HepG2 (cell line): Measurements from ENCODE around the gene SHISA7. TPM values are rescaled to one million over a fixed set of nuclear protein-coding genes. Genes with fewer than 3 reads are reported as not detected.

Experiments used
- GATAD2A ChIP-seq: IDR thresholded peaks from 2 replicates; pipeline ENCODE4 v1.6.1; 2016
- JARID2 ChIP-seq: sonication (generic); formaldehyde crosslinking; IDR thresholded peaks from 2 replicates; pipeline ENCODE4 v1.8.1; 2023; ENCODE audit warnings: missing genetic modification reagents, inconsistent platforms; ENCODE audit not compliant: insufficient replicate concordance
- KDM5B ChIP-seq: sonication (generic); formaldehyde crosslinking; IDR thresholded peaks from 2 replicates; pipeline ENCODE4 v1.4.0; 2020; ENCODE audit warnings: missing genetic modification reagents, mild to moderate bottlenecking, borderline replicate concordance
- NFYC ChIP-seq: IDR thresholded peaks from 2 replicates; pipeline ENCODE4 v1.6.1; 2016; ENCODE audit warnings: missing genetic modification reagents, missing compliant biosample characterization
- NRL ChIP-seq: sonication (generic); formaldehyde crosslinking; IDR thresholded peaks from 2 replicates; pipeline ENCODE4 v1.5.0; 2020; ENCODE audit warnings: missing genetic modification reagents, mild to moderate bottlenecking, moderate library complexity, borderline replicate concordance
- SP1 ChIP-seq, 2 experiments: fragments of 450-650 bp in 1 of 2; sonication (generic) in 1 of 2; formaldehyde crosslinking in 1 of 2; IDR thresholded peaks; 2 replicates each; pipeline versions ENCODE4 v1.4.0 to v1.6.1; 2016 to 2020; ENCODE audit warnings: missing genetic modification reagents in 1 of 2
- ZSCAN20 ChIP-seq: sonication (generic); formaldehyde crosslinking; IDR thresholded peaks from 2 replicates; pipeline ENCODE4 v1.4.0; 2020; ENCODE audit warnings: missing genetic modification reagents, mild to moderate bottlenecking, borderline replicate concordance
- polyA plus RNA-seq, 8 experiments: library from polyadenylated mRNA; depleted of rRNA in 3 of 8; stranded (reverse) in 7 of 8; unstranded in 1 of 8; fragments of >200 nt; fragmentation: Illumina TruSeq in 4 of 8; extraction: Trizol in 4 of 8; gene quantifications; 2 replicates each; pipeline versions ENCODE4 v1.2.1 to v1.2.3, GENCODE V29; 2011 to 2016; ENCODE audit warnings: low read depth in 4 of 8, missing spikeins in 1 of 8, mixed read lengths in 1 of 8; ENCODE audit not compliant: insufficient read depth in 1 of 8
- total RNA-seq, 5 experiments: library from RNA; depleted of rRNA; stranded (reverse); fragments of >200 nt; fragmentation: Illumina TruSeq; extraction: Trizol; gene quantifications; 2 replicates each; pipeline ENCODE4 v1.2.3, GENCODE V29; 2016; ENCODE audit warnings: low read depth in 1 of 5
- TF ChIP-seq, protein P1 (sequence below): sonication (generic); formaldehyde crosslinking; IDR thresholded peaks from 2 replicates; pipeline ENCODE4 v1.4.0; 2020; ENCODE audit warnings: low read depth, missing genetic modification reagents

Gene SHISA7
- total and polyA plus RNA-seq, 2 of the 13 experiments (the other 11 are each of a cell fraction or from before 2014, with no cell fraction given): not detected

DNA sequence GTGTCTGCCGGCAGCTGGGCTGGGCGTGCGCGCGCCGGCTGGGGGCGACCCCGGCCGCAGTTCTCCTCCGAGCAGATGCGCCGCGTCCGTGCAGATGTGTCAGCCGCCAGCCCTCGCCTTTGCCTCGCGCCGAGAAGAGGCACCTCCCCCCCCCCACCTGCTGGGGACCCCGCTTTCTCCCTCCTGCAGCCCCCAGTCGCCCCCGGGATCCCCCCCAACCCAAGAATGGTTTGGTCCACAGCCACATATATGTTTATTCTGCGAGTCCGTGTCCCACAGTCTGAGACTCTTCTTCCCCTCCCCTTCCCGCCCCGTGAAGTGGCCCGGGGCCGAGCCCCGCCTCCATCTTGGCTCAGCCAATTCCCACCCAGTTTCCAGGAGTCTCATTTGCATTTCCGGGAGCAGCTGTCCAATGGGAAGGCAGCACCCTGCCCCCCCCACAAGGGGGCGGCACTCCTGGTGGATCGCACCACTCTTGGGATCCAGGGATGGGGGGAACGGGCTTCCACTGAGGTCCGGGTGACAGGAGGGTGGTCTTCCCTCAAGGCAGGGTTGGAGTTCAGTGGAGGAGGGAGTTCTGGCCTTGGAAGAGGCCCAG is 9.7 kb upstream of the SHISA7 start (continued):
- TF ChIP-seq SP1 (IDR thresholded peaks at IDR 0.05) (no peak), SP1 (CRISPR knock-in tag; IDR thresholded peaks at IDR 0.05) (peak; percentile 14; the same call in 1 of the 2 replicates), NRL (CRISPR knock-in tag) (0 out of 2 replicates have a peak, but pooled peaks have one; percentile 29), KDM5B (no peak), ZSCAN20 (CRISPR knock-in tag) (no peak), GATAD2A (CRISPR knock-in tag) (no peak), NFYC (peak; percentile 50), JARID2 (CRISPR knock-in tag) (no peak)
- TF ChIP-seq, protein P1, sequence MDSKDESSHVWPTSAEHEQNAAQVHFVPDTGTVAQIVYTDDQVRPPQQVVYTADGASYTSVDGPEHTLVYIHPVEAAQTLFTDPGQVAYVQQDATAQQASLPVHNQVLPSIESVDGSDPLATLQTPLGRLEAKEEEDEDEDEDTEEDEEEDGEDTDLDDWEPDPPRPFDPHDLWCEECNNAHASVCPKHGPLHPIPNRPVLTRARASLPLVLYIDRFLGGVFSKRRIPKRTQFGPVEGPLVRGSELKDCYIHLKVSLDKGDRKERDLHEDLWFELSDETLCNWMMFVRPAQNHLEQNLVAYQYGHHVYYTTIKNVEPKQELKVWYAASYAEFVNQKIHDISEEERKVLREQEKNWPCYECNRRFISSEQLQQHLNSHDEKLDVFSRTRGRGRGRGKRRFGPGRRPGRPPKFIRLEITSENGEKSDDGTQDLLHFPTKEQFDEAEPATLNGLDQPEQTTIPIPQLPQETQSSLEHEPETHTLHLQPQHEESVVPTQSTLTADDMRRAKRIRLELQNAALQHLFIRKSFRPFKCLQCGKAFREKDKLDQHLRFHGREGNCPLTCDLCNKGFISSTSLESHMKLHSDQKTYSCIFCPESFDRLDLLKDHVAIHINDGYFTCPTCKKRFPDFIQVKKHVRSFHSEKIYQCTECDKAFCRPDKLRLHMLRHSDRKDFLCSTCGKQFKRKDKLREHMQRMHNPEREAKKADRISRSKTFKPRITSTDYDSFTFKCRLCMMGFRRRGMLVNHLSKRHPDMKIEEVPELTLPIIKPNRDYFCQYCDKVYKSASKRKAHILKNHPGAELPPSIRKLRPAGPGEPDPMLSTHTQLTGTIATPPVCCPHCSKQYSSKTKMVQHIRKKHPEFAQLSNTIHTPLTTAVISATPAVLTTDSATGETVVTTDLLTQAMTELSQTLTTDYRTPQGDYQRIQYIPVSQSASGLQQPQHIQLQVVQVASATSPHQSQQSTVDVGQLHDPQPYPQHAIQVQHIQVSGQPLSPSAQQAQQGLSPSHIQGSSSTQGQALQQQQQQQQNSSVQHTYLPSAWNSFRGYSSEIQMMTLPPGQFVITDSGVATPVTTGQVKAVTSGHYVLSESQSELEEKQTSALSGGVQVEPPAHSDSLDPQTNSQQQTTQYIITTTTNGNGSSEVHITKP: peak; percentile 95
